Cerebellar nuclear complex (tissue), 1 donor: ENCODE data around the gene CSAD.

Experiments
- DNase-seq, 2 experiments: peaks; one replicate each; lab custom pipeline; 2025; lab: John Stamatoyannopoulos, UW

Gene CSAD, protein sequence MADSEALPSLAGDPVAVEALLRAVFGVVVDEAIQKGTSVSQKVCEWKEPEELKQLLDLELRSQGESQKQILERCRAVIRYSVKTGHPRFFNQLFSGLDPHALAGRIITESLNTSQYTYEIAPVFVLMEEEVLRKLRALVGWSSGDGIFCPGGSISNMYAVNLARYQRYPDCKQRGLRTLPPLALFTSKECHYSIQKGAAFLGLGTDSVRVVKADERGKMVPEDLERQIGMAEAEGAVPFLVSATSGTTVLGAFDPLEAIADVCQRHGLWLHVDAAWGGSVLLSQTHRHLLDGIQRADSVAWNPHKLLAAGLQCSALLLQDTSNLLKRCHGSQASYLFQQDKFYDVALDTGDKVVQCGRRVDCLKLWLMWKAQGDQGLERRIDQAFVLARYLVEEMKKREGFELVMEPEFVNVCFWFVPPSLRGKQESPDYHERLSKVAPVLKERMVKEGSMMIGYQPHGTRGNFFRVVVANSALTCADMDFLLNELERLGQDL

DNA sequence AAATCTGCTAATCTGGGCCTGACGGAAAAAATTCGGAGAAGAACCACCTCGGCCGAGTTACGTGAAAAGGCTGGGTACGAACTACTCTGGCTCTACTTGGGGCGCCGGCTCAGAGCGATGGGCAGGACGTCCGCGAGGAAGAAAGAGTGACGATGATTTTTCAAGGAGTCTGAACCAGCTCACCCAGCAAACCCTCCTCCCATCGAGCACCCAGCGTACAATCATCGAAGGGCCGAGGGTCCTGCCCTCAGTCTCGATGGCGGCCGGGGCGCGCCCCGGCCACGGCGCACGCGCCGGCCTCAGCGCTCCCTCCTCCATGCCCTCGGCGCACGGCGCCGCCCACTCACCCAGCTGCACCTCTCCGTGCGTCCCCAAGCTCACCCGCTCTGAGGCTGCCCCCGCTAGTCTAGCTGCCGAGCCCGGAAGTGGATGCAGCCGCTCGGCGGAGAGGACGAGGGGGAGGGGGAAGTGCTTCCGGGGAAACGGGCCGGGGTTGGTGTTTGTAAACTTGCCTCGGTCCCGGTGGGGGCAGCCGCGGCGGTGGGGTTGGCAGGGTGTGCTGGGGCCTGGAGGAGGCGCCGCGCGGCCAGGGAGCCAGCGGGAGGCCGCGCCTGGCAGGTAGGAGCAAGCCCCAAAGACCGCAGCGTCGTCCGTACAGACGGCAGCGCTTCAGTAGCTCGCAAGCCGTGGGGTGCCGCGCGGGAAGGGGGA lies at the start of gene CSAD, which contains the start of gene ZNF740:
Gene CSAD (minus strand): TSS at position 706 of the 711 bp plus-strand sequence. CDS start 7,455 bp downstream, outside the sequence.
Gene ZNF740 (plus strand): TSS at position 503 of the 711 bp plus-strand sequence. CDS start 1,262 bp downstream, outside the sequence.
- DNase-seq, result peak; percentile 73 to 91

DNA sequence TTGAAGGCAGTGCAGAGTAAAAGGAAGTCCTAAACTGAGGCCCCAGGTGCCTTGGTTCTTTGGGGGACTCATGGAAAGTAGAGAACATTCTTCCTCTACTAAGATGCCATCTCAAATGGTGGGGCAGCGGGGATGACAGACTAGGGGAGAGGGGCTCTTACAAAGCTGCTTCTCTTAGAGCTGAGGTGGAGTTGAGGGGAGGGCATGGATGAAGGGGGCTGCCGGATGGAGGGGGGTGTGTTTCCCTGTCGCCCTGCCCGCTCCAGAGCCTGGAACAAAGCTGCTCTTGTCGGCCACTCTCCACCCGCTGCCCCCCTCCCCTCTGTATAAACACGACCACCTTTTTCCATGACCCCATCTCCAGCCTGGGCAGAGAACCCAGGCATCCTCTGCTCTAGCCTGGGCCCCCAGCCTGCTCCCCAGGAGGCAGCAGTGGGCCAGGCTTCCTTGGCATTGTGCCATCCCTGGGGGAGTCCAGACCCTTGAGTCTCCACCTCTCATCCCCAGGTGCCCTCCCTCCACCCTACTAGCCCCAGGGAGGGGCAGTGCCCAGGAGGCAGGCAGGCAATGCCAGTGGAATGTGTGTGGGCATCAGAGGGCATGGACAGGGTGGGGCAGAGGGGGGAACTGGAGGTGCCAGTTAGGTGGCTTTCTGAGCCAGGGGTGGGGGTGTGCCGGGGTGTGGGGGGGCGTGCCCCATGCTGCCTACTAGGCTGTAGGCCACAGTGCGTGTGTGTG lies 49.6 kb upstream of the CSAD start:
- no peak for DNase-seq

DNA sequence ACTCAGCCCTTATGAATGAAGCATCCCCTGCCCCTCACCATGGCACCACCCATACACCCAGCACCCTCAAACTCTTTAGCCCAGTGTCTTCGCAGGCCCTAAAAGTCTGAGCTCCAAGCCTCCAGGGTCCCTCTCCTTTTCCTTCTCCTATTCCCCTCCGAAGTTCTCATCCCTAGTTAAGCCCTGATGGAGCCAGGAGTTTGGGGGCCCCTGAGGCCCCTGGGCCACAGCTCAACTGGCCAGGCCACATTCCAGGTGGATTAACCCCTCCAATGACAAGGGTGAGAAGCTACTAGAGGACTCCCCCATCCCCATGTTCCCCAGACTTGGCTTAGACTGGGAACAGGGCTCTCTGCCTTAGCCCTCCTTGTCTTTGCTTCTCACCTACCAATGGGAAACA lies 48.7 kb upstream of the CSAD start:
- no peak for DNase-seq

DNA sequence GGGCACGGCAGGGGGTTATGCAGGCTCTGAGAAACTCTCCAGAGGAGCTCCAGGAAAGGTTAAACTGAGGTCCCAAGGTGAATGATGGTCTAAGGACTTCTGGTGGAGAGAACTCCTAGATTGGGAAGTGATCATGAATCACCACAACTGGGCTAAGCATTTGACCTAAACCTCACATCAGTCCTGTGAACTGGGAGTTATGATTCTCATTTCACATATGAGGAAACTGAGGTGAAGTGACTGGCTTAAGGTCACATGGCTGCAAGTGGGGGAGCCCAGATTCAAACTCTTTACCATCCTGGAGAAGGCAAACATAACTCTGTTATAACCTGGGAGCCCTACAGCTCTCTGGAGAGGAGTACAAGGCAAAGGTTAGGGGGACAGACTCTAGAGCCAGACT lies 47.1 kb upstream of the CSAD start:
- DNase-seq, result no peak

- DNase-seq, result no peak
Observed at GRCh38 chr12:53227341-53227740, 46.6 kb upstream of the CSAD start.

- no peak for DNase-seq
Observed at GRCh38 chr12:53226815-53227214, 46.1 kb upstream of the CSAD start.

DNA sequence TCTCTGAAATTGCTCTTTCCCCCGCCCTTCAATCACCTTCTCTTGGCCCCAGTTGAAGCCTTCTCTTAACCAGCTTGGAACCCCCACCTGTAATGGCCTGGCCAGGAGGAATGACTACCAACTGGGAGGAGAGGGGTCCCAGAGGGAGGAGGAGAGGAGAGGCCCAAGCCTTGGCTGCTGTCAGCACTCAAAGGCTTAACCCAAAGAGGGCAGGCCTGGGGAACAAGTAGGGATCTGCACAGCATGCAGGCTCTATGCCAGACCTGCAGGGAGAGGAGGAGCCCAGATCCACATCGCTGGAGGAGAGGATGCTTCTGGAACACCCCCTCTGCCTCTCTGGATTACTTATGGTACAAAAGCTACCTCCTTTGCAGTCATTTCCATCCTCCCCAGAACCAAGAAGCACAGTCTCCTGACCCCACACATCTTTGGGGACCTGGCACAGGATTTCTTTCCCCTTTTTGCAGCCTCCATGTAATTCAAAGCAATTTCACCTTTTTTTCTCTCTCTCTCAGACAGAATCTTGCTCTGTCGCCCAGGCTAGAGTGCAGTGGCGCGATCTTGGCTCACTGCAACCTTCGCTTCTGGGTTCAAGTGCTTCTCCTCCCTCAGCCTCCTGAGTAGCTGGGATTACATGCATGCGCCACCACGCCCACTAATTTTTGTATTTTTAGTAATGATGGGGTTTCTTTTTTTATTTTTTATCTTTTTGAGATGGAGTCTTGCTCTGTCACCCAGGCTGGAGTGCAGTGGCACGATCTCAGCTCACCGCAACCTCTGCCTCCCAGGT lies 45.1 kb upstream of the CSAD start:
- no peak for DNase-seq

- no peak for DNase-seq
Observed at GRCh38 chr12:53224897-53225634, 44.3 kb upstream of the CSAD start.

- DNase-seq, result peak in 1 of 2 experiments; percentile 8
Observed at GRCh38 chr12:53224061-53224896, 43.6 kb upstream of the CSAD start.

DNA sequence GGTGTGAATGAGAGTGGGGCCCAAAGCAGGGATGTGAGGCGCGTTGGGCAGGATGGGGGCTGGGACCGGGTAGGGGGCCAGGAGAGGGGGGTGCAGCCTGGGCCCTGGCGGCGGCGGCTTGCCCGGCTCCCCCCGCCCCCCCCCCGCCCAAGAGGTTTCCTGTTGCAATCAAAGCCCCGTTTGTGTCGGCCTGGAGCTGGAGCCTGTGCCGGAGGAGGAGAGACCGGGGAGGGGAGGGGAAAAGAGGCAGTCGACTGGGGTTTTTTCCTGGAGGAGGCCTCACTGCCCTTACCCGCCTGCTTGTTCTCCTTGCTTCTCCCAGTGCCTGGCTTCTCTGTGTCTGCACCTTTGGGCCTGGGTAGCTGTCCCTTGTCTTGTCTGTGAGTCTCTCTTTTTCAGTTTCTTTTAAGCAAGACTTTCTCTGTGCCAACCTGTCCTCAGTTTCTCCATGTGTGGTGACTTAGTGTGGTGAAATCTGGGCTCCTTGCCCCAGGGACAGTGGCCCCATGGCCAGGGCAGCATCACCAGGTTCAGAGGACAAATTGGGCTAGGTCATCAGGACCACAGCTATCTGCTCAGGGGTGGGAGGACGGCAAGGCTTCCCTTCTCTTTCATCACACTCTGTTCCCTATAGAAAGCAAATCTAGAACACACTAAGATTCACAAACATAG lies 42.8 kb upstream of the CSAD start:
- DNase-seq, result no peak

- no peak for DNase-seq
Observed at GRCh38 chr12:53222806-53223261, 42.1 kb upstream of the CSAD start.

- DNase-seq, result no peak
Observed at GRCh38 chr12:53222170-53222721, 41.5 kb upstream of the CSAD start.

GRCh38 chr12:53221203-53222080 lies 40.7 kb upstream of the CSAD start:
- no peak for DNase-seq

DNA sequence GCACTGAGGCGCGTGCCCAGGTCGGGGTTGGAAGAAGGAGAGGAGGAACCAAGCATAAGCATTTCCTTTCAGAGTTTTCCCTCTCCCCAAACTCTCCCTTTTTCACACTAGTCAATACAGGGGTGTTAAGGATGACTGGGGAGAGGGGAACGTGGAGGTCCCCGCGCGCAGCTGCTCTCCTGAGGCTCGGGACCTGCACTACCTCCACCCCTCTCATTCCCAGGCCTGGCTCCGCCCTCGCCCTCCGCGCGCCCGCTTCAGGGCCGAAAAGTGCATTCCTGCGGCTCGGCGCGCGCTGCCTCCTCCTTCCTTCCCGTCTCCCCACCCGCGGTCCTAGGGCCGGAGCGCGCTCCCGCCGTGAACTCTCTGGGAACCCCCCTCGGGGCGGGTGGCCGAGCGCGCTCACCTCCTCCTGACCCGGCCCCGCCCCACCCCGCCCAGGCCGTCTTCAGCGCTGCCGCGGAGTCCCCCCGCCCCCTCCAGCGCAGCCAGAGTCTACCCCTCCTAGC lies 40.0 kb upstream of the CSAD start:
- DNase-seq, result peak in 1 of 2 experiments; percentile 57

DNA sequence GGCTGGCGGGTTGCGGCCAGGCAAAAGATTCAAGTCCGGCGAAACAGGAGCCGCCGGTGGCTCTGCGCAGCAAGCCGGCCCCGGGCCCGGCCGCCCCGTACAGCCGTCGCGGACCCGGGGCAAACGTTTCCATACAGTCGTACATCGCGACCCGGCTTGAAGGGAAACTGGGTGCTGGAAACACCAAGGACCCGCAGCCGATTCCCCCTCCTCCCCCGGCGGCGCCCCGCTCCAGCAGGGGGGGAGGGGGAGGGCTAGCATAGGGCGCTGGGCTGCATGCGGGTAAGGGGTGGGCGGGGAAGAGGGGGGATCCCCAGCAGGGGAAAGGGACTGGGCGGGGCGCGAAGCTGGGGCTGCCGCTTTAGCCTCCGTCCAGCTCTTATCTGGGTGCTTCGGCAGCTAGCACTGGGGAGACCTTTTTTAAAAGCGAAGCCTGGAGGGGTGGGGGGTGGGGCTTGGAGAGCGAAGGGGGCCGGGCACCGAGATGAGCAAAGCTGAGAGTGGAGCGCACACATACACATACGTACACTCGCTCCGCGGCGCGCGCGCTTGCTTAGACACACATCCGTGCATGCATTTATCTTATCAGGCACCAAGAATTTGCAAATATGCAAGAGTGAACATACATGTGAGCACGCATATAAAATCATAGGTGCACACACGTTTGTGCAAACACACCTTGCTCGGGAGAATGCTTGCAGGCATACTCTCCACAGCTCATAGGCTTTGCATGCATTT lies 39.4 kb upstream of the CSAD start:
- peak in 1 of 2 experiments; percentile 81 for DNase-seq

DNA sequence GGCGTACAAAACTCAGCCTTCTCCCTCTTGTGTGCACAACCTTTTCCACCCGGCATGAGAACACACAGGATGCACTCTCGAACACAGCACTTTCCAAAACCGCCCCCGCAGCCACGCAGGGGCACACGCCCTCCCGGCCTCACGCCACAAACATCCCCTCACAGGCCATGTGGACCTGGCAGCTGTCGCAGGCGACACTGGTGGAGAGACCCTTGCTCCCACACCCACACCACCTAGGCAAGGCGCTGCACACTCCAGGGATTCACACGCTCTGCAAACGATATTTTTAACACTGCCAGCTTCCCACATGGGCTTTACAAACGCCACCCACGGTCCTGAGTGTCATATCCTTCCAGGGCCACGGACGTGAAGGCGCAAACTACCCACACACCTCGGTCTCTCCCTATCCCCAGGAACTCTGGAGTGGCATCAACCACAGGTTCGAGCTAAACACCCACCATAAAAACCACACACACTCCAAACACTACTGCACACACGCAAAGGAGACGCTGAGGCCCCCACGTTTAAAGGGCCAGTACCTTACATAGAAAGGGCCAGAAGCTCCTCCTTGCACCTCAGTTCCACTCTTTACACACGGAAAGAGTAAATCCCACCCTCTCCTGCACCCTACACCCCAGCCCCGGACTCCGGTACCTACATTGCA lies 38.7 kb upstream of the CSAD start:
- DNase-seq, result no peak
